Activated CD8-positive, alpha-beta memory T cell treated with anti-CD3 and anti-CD28 coated beads, Interleukin-2, amount 50 U/mL, for 1 hour (primary cell): ENCODE measurements around the gene BPIFB6.

Experiments
- DNase-seq: peaks from one replicate; pipeline ENCODE4 v3.0.0-alpha.2; 2020; ENCODE audit errors: extremely low read depth

The BPIFB6 gene

GRCh38 chr20:33062825-33063149 lies 31.3 kb downstream of the BPIFB6 start:
- no peak for DNase-seq

GRCh38 chr20:33063271-33063670 lies 31.8 kb downstream of the BPIFB6 start:
- no peak for DNase-seq

- no peak for DNase-seq
Measured at GRCh38 chr20:33064572-33065287, 33.3 kb downstream of the BPIFB6 start.

- DNase-seq, result no peak
Measured at GRCh38 chr20:33065785-33066184, 34.3 kb downstream of the BPIFB6 start.

- no peak for DNase-seq
Measured at GRCh38 chr20:33067806-33068205, 36.4 kb downstream of the BPIFB6 start.

GRCh38 chr20:33068251-33068939 lies 36.9 kb downstream of the BPIFB6 start:
- DNase-seq, result no peak

GRCh38 chr20:33069673-33070072 lies 38.2 kb downstream of the BPIFB6 start:
- DNase-seq, result no peak

GRCh38 chr20:33070111-33071053 lies 38.9 kb downstream of the BPIFB6 start:
- no peak for DNase-seq

- DNase-seq, result no peak
Measured at GRCh38 chr20:33071198-33071597, 39.8 kb downstream of the BPIFB6 start.

- no peak for DNase-seq
Measured at GRCh38 chr20:33072362-33072761, 40.9 kb downstream of the BPIFB6 start.

GRCh38 chr20:33072813-33073212 lies 41.4 kb downstream of the BPIFB6 start:
- DNase-seq, result no peak

GRCh38 chr20:33074675-33075074 lies 43.2 kb downstream of the BPIFB6 start:
- no peak for DNase-seq

GRCh38 chr20:33075281-33075680 lies 43.8 kb downstream of the BPIFB6 start:
- no peak for DNase-seq

GRCh38 chr20:33076662-33077372 lies 45.4 kb downstream of the BPIFB6 start:
- no peak for DNase-seq

GRCh38 chr20:33079259-33079658 lies 47.8 kb downstream of the BPIFB6 start, which contains the start of gene BPIFB4:
Gene BPIFB4 (plus strand): TSS chr20:33079643. CDS start chr20:33081527, 1,884 bp downstream.
- no peak for DNase-seq

GRCh38 chr20:33081411-33082154 lies 50.1 kb downstream of the BPIFB6 start:
- no peak for DNase-seq

GRCh38 chr20:33082546-33082945 lies 51.1 kb downstream of the BPIFB6 start:
- no peak for DNase-seq

GRCh38 chr20:33083544-33084340 lies 52.3 kb downstream of the BPIFB6 start:
- DNase-seq, result no peak

- no peak for DNase-seq
Measured at GRCh38 chr20:33084722-33085121, 53.3 kb downstream of the BPIFB6 start.

- DNase-seq, result no peak
Measured at GRCh38 chr20:33086052-33086722, 54.7 kb downstream of the BPIFB6 start.
